Activated CD4-positive, CD25-positive, alpha-beta regulatory T cell treated with anti-CD3 and anti-CD28 coated beads, Interleukin-2, amount 50 U/mL, for 24 hours (primary cell): ENCODE data around the gene HOXD8.
A peak's percentile ranks its signal among the peaks of the same experiment; 100 is the strongest.

Source experiments
- ATAC-seq, 2 donors: fragments of 150-1000 bp; cut with Tn5 transposase; one replicate each; pipeline ENCODE4 v1.10.0; 2021; ENCODE audit warnings: mild to moderate bottlenecking in 1 of 2, moderate library complexity in 1 of 2

The HOXD8 gene

DNA sequence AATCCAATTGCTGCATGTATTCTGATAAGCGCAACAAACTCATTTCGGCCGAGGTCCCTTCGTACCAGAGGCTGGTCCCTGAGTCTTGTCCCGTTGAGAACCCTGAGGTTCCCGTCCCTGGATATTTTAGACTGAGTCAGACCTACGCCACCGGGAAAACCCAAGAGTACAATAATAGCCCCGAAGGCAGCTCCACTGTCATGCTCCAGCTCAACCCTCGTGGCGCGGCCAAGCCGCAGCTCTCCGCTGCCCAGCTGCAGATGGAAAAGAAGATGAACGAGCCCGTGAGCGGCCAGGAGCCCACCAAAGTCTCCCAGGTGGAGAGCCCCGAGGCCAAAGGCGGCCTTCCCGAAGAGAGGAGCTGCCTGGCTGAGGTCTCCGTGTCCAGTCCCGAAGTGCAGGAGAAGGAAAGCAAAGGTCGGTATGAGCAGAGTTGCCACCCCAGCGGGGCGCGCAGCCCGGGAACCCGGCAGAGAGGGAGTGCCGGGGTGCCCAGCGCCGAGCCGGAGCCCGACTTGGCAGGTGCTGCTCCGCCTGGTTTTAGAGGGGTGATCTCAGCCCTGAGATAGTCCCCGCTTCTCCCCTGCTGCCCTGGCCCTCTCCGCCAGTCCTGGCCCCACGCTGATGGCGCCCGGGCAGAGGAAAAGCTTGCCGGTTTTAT lies 12.2 kb upstream of the HOXD8 start:
- ATAC-seq, result no peak

DNA sequence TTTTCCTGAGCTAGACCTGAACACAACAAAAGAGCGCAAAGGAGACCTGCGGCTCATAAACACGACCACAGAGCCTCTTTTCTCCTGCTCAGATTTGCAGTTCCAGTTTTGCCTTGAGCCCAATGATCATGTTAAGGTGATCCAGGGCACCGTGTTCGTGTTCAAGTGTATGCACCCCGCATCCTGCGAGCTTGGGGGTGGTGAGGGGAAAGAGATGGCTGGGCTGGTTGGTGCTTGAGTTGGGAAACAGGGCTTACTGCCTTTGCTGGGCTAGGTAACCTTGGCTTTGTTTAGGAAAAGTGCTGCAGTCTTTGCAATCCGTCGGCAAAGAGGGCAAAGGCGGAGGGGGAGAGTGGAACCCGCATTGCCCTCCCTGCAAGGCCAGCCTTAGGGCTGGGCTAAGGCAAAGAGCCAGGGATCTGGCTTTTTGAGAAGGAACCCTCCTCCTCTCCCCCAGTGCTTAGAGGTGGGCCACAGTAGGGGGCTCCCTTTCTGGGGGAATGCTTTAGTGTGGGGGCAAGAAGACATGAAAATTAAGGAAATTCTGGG lies 11.6 kb upstream of the HOXD8 start:
- no peak for ATAC-seq

DNA sequence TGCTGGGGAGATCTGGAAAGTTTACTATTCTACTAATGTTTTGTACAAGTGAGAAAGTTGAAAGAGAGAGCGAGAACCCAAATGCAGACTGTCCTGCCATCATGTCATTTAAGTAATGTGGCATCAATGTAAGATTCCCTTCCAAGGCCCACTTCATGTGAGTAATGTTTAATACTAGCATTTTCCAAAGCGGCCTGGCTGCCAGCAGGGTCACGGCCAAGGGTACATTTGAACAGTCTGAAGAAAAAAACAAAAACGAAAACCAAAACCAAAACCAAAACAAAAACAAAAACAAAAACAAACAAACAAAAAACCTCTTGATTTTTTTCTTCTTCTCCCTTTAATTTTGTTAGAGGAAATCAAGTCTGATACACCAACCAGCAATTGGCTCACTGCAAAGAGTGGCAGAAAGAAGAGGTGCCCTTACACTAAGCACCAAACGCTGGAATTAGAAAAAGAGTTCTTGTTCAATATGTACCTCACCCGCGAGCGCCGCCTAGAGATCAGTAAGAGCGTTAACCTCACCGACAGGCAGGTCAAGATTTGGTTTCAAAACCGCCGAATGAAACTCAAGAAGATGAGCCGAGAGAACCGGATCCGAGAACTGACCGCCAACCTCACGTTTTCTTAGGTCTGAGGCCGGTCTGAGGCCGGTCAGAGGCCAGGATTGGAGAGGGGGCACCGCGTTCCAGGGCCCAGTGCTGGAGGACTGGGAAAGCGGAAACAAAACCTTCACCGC lies 10.7 kb upstream of the HOXD8 start:
- ATAC-seq, result no peak

DNA sequence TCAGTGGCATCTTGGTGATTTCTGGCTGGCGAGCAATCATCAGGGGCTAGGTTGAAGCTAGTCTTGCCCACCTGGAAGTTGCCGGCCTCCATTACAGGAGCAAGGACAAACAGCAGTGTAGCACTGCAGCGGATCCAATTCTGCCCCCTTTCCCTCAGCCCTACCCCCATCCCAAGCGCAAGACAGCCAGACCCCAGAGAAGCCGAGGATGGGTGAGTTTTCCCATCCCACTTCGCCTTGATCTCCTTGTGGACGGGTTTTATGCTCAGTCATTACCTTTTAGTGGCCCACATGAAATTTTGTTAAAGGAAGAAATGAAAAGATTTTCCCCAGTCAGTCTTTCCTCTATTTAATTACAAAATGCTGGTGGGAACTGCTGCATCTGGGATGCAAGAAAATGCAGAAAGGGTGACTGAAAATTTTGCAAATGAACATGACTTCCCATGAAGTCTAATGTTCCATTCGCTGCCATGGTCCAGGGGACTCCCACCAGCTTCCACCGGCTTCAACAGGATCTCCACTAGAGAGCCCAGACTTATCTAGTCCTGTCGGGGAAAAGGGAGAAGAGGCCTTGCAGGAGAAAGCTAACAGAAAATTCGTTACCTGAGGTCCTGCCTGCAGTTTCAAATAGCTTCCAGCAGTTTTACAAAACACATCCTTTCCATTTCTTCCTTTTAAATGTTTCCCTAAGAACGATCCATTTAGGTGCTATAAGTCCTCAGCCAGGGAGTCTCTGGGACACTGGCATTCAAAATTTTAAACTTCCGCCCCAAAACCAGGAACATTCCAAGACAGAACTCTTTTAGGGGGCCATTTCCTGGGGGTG lies 8.9 kb upstream of the HOXD8 start:
- no peak for ATAC-seq

DNA sequence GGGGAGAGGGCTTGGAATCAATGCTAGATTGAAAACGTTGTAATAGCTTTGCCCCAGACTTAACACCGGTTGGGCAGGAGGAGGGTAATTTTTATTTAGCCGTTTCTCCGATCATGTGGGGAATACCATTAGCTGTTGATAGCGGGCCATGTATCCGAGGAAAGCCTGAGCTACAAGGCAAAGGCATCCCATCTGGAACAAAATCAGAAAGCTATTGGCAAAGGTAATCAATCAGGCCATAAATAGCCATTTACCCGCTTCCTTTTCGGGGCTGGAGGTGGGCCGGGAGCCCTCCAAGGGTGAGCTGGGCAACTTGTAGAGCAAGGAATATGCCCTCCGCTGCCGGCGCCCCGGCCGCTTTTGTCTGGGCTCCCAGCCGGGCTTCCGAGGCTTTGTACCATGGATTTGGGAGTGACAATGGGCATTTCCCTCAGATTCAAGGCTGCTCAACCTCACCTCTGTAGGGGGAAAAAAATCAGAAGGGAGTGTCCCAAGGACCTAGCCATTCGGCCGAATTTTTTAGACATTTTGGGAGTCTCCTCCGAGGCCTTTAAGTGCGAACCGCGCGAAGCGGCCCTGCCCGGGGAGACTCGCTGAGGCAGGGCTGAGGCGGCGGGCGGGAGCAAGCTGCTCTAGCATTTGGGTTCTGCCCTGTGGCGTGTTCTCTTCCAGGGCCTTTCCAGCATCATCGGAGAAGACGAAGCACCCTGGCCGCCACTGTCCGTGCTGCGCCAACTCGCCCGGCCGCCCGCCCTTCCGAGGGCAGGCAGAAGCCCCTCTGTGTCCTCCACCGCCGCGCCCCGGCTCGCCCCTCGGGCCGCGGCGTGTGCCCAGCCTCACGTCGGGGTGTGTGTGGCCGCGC lies 8.1 kb upstream of the HOXD8 start:
- ATAC-seq, result no peak

DNA sequence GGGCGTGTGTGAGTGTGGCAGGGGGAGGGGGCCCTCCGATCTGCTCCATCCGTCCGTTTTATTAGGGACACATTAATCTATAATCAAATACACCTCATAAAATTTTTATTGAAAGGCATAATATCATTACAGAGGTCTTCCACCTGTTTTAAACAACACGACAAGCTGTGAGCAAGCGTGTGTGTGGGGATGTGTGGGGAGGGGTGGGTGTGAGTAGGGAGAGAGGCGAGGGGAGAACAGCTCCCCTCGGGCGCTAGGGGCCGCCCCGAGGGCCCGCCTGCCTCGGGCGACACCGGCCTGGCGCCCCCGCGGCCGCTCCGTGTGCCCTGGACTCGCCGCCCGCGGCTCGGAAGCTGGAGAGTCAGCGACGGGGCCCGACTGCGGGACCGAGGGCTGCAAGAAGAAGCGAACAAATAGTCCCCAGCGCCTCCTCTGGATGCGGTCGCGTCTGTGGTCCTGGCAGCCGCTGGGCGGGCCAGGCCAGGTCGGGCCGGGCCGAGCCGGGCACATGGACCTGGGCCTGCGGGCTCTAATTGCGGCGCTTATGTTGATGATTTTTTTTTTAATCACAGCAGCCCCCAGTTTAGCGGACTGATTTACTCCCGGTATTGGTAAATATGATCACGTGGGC lies 7.3 kb upstream of the HOXD8 start:
- ATAC-seq, result peak in 1 of 2 donors; percentile 25

DNA sequence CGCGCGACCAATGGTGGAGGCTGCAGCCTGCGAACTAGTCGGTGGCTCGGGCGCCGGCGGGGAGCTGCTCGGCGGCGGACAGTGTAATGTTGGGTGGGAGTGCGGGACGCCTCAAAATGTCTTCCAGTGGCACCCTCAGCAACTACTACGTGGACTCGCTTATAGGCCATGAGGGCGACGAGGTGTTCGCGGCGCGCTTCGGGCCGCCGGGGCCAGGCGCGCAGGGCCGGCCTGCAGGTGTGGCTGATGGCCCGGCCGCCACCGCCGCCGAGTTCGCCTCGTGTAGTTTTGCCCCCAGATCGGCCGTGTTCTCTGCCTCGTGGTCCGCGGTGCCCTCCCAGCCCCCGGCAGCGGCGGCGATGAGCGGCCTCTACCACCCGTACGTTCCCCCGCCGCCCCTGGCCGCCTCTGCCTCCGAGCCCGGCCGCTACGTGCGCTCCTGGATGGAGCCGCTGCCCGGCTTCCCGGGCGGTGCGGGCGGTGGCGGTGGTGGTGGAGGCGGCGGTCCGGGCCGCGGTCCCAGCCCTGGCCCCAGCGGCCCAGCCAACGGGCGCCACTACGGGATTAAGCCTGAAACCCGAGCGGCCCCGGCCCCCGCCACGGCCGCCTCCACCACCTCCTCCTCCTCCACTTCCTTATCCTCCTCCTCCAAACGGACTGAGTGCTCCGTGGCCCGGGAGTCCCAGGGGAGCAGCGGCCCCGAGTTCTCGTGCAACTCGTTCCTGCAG lies 6.7 kb upstream of the HOXD8 start, which contains the start of gene HOXD9:
HOXD9 (plus strand) TSS at position 37 of the 728 bp plus-strand sequence; CDS start at position 87, 50 bp downstream.
- peak in 1 of 2 donors; percentile 21 for ATAC-seq

DNA sequence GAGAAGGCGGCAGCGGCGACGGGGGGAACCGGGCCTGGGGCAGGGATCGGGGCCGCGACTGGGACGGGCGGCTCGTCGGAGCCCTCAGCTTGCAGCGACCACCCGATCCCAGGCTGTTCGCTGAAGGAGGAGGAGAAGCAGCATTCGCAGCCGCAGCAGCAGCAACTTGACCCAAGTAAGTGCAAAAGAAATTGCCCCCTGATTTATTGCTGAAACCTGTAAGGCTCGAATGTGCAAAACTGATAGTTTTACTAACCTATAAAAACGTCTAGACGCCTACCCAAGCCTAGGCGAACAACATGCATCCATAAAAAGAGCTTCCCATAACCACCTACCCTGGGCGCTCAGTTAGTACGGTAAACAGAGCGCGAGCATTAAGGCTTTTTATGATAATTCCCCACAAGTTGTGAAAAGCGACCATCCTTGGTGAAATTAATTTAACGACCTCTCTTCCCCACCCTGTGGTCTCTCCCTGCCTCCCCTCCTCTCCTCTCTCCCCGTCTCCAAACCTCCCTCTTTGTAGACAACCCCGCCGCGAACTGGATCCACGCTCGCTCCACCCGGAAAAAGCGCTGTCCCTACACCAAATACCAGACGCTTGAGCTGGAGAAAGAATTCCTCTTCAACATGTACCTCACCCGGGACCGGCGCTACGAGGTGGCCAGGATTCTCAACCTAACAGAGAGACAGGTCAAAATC lies 5.9 kb upstream of the HOXD8 start:
- ATAC-seq, result no peak

DNA sequence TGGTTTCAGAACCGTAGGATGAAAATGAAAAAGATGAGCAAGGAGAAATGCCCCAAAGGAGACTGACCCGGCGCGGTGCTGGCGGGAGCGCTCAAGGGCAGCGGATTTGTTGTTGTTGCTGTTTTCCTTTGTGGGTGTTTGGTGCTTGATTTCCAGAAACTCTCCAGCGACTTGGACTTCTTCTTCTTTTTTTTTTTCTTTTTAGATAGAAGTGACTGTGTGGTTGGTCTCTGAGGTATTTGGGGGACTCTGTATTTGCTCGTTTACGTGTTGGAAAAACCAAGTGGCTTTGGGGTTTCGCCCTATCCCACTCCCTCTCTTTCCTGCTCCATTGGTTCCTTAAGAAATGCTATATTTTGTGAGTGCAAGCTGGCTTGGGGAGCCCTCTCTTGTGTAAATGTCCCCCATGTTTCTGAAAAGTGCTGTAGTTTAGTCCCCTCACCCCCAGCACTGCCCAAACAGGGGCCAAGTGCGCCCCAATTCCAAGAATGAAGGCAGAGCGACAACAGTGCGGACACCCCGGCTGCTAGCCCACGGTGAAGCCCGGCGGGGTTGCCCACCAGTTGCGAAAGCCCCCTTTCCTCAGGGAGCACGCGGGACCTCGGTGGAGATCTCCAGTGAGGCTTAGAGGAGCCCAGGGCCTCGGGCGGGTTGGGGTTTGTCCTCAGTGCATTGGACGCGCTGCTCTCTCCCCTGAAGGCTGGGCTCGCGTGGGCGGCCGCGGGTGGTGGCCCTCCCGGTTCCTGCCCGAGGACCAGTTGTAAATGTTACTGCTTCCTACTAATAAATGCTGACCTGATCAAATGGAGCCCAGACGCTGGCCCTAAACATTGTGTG lies 5.2 kb upstream of the HOXD8 start:
- no peak for ATAC-seq

DNA sequence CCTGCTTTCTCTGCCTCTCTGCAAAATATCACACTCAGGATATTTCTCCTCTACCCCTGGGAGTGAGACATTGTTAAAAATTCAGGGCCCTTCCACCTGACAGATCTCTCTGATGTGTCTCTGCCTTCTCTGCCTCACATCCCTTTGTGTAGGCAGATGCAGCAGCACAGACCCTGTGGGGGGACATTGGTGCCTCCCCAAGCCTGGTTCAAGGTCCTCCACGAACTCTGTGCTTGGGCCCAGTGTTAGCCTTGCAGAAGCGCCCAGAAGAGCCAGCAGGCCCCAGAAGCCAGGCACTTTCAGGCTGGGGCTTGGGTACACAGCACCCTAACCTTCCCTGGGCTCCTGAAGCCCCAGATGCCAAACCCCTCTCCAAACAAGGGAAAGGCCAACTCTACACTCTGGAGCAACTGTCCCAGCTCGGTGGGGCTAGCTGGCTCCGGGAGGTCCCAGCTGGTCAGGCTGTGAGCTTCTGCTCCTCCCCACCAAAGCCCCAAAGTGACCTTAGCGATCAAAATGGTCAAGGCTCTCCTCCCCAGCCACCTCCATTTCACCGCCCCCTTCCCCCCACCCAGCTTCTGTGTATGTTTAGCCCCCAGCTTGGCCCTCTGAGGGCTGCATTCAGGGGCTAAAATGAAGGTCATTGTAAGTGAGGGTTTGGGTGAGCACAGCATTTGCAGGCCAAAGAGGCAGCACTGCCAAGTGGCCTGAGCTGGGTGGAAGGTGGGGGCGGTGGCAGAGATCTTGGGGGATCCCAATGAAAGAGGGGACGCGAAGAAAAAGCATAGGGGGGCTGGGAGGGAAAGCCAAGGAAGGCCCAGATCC lies 4.3 kb upstream of the HOXD8 start:
- no peak for ATAC-seq

DNA sequence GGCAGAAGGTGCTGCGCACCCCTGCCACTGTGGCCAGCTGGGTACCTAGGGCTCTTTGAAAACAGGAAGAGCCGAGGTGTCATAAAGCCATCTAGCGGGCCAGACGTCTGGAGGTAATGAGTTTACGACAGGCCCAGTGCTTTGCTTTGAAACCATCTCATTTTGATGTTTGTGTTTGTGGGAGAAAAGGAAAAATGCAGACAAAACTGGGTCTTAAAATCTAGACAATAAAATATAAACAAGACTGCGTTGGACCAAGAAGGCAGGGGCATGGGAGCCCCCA lies 3.8 kb upstream of the HOXD8 start:
- ATAC-seq, result no peak

DNA sequence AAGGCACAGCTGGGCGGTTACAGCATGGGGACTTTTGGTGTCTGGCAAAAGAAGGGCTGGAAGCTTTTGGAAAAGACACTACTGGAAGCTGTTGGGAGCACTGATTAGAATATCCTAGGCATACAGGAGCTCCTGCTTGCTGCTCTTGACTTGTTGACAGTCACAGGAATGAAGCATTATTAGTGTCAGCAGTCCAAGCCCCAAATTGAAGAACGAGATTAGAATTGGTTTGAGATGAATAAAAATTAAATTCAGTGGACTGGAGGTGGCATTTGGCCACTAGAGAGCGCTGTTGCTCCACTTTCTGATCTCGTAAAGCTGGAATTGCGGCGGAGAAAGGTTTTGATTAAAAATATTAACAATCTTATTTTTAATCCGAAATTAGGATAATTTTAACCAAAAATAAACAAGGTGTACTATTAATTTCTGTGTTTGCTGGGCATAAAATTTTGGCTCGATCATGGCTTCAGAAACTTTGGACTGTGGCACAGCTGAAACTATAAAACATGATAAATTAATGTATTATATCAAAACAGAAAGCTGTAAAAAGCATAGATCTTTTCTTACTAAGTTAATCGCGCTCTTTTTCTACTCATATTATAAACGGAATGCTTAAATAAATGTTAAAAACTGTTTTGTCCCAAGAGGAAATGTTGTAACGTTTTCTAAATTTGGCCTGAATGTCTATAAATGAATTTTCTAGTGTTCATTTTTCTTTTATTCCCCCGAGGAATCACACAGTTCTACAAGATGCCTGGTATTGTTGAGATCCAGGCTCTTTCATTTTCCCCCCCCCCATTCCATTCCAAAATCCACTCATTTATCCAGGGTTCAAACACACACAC lies 2.4 kb upstream of the HOXD8 start:
- ATAC-seq, result no peak

DNA sequence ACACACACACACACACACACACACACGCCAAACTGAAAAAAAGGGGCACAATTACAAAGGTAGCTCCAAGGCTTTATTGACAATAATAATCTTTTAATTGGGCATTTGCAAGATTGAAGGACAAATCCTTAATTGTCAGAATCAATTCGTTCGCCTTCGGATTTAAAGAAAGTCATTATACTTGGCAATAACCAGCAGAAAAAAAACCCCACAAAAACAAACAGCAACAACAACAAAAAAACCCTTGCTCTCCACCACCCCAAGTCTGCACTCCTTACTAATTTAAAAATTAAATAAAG lies 1.8 kb upstream of the HOXD8 start:
- ATAC-seq, result no peak

DNA sequence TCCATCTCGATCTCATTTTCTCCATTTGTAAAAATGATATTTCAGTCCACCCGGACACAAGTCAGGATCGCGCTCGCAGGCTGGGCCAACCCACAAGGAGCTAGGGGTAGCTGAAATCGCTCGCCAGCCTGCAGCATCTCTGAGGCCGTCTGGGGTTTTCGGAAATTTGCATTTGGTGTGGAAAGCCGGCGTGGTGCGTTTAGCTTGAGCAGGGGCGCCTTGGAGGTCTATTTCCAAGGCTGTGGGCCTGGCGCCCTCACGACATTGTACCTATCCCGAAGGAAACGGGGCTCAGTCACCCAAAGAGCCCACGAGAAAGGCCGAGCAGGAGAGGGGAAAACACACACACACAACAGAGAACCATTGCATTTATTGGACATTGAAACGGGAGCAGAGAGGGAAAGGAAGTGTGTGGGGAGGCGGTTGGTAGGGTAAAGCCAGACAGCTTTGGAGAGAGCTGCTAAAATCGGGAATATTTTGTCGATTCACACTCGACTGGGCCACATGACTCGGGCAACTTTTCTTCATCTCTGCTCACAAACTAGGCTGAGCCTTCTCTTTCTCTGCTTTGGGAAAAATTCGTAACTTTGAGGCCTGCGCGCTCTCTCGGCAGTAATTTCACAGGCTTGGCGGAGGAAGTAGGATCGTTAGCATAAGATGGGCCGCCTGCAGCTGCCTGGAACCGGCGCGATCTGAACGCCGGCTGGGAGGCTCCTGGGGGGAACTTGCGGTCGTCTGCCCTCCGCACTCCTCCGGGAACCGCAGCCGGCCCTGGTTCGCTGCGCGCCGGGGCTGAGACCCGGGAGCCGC lies 1.1 kb upstream of the HOXD8 start:
- no peak for ATAC-seq

DNA sequence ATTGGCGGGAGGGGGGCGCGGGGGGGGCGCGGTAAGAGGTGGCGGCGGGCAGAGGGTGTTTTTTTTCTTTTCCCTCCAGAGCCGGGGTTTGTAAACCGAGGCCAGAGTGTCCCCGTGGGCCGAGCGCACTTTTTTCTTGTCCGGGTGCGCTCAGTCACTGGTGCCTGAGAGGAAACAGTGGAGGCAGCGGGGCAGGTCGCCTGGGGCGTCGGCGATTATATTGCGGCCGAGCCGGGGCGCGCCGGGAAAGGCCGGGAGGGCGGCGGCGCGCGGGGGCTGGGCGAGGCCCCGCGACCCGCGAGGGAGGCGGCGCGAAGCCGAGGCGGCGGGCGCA lies 275 bp downstream of the HOXD8 start:
- ATAC-seq, result no peak

DNA sequence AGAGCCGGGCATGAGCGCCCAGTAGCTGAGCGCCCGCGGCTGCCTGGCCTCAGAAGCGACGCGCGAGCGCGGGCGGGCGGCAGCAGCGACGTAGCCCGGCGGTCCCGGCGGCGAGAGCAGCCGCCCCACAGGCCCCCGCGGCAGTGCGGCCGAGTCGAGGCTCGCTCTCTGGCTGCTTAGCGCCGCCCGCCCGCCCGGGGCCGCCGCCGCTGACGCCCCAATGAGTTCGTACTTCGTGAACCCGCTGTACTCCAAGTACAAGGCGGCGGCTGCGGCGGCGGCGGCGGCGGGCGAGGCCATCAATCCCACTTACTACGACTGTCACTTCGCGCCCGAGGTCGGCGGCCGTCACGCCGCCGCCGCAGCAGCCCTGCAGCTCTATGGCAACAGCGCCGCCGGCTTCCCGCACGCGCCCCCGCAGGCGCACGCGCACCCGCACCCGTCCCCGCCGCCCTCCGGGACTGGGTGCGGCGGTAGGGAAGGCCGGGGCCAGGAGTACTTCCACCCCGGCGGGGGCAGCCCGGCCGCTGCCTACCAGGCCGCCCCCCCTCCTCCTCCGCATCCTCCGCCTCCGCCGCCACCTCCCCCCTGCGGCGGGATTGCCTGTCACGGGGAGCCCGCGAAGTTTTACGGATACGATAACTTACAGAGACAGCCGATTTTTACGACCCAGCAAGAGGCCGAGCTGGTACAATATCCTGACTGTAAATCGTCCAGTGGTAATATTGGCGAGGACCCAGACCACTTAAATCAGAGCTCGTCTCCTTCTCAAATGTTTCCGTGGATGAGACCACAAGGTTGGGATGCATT lies 847 bp downstream of the HOXD8 start:
- ATAC-seq, result peak in 1 of 2 donors; percentile 13
